HG03442 (cell line): Measurements from ENCODE around the gene HUS1B.

Experiments
- ATAC-seq: cut with Tn5 transposase; IDR thresholded peaks from one replicate; pipeline ENCODE4 v1.9.1; 2021; ENCODE audit warnings: mild to moderate bottlenecking, moderate library complexity; ENCODE audit not compliant: unreplicated experiment

The HUS1B gene

DNA sequence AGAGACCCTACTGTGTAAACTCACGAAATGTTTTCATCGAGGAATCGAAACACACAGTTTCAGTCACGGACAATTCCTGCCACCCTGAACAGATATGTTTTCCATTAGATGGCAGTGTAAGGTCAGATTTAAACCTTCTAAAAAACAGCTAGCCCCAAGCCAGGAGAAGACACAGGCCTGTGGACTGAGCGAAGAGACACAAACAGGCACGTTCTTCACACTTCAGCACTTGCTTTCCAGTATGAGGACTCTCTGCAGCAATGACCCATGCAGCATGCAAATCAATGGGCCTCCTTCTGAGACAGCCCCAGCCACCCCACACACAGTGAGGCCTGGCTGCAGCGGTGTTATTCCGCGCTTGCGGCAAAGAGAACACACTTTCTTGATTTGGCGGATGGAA, 31.9 kb downstream of the HUS1B start:
- ATAC-seq: no peak

DNA sequence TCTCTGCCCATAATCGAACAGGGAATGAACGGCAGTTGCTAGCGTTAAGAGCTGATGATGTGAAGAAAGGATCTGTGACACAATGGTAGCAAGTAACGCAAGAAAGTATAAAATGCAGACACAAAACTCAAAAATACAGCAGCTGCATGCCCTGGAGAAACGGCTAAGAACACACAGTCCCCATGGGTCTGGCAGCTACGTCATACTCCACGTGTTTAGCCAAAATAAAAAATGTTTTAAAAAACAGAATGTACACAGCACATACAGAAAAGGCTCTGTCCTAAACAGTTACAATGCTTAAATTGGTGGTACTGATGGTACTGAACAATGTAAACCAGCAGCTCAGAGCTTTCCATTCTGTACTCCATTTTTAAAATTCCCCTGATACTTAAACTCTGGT, 34.4 kb downstream of the HUS1B start:
- ATAC-seq: no peak

DNA sequence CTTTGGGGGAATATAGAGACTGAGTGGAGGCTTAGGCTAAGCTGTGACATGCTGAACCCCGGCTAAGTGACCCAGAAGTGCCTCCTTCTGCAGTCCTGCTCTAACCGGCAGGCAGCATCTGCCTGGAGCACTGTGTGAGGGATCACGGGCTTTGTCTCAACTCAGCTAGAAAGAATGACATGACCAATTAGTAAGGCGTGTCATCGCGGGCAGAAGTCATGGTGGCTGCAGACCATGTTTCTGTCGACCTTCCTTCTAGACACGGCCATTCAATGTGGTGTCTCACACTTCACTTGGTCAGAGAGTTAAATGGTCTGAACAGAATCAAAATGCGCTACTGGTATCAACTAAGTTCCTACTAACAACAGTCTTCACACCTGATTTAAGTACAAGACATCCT, 35.0 kb downstream of the HUS1B start:
- no peak for ATAC-seq

DNA sequence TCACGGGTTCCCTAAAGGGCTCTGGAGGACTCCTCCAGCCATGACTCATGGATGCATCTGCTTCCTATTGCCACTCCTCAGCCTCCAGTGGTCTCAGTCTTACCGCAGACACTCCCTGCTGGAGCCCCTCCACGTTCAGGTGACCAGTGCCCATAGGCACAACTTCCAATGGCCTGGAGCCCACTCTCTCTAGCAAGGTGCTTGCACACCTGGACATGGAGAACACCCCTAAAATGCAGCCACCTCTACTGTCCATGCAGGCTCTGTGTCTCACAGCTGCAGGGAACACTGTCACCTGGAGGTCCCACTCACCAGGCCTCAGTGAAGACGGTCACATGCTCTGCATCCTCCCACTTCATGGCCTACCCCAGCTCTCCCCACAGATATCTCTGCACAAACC, 36.0 kb downstream of the HUS1B start:
- no peak for ATAC-seq

DNA sequence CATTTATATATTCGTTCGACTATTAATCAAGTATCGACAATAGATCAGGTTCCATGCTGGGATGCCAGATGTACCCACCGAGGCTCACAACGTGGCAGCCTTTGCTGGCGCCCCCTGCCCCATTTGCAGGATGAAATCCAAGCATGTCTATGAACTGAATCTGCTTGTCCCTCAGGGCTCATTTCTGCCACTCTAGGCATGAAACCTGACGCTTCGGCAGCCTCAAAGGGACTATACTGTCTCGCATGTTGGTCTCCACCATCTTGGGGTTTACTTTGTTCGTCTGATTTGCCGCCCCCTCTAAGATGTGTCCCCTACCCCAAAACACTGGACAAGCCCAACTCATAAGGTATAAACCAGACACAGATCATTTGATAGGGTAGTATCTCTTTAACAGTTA, 36.7 kb downstream of the HUS1B start:
- no peak for ATAC-seq

DNA sequence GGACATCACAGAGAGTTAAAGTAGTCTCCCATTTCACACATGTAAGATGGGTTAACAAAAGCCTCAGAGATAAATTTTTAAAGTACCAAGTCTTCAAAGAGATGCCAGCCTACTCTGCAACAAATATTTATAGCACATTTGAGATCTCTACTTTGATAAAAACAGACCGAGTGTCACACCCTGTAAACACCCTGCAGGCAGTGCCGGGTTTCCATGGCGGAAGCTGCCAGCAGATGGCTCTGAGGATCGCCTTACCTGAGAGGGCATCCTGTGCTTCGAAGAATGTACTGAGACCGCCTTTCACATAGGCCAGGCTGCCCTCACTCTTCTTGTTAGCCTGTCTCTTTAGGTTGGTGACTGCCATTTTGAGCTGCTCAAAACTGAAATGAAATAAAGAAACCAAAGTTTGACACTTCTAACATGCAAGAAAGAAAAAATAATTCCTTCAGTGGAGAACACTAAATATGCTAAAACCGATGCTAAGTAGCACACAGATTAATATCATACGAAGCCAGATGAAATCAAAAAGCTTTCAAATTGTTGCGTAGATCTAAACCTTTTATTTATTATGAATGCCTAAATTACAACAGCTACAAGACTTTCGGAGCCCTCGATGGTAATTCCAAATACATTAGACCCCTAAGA, 39.3 kb downstream of the HUS1B start:
- no peak for ATAC-seq

DNA sequence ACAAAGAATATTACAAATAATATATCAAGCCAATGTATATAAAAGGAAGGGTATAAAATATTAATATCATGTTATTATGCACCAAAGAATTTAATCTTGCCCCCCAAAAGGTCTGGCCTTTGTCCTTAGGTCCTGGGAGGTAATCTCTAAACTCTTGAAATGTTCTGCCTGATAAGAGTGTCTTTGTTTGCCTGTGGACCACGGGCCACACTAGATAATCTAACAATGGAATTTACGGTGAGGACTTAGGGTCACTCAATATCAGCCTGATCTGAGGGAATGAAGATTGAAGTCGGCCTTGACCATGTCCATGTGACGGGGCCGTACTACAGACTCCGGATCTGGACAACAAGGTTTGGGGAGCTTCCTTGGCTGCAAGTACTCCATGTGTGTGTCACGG, 42.9 kb downstream of the HUS1B start:
- ATAC-seq: no peak

DNA sequence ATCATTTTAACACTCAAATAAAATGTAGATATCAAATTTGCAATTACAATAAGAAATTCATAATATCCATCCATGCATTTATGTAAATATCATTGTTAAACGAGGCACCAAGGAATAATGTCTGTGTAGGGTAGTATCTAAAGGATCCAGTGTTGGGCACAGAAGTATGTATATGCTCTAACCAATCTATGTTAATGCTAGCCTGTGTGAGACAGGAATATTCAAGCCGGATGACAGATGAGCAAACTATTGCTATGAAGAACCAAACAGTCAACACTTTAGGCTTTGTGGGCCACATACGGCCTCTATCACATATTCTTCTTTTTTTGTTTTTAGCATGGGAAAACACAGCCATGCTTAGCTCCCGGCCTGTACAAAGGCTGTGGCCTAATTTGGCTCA, 45.0 kb downstream of the HUS1B start:
- no peak for ATAC-seq

DNA sequence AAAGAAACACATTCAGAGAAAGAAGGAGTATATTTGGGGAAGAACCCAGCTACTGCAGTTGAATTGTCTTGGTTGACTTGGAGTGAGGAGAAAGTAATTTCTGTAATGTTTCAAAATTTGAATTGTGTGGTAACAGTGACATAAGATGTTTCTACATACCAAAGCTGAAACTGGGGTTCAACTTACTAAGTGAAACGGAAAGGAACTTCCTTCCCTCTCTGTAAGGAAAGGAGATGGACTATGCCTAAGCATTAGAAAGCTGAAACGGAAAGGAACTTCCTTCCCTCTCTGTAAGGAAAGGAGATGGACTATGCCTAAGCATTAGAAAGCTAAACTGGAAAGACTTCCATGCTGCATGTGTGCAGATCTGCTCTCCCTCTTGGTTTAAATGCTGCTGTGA, 46.0 kb downstream of the HUS1B start:
- no peak for ATAC-seq

DNA sequence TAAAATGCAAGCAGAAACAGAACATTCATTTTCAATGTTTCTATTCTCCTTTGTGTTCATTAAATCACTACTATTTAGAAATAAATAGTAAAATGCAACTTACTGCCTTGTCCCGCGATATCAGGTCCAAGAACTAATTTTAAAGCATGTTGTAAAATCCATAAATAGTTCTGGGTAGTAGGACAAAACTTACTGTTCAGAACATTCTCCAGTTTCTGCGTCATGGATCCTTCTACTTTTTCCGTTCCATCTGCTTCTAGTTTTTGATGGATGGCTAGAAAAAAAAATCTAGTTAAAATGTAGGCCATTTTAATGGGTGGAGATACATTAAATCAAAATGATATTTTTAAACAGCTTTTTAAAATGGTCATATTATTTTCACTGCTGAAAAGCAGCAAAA, 47.0 kb downstream of the HUS1B start:
- no peak for ATAC-seq

DNA sequence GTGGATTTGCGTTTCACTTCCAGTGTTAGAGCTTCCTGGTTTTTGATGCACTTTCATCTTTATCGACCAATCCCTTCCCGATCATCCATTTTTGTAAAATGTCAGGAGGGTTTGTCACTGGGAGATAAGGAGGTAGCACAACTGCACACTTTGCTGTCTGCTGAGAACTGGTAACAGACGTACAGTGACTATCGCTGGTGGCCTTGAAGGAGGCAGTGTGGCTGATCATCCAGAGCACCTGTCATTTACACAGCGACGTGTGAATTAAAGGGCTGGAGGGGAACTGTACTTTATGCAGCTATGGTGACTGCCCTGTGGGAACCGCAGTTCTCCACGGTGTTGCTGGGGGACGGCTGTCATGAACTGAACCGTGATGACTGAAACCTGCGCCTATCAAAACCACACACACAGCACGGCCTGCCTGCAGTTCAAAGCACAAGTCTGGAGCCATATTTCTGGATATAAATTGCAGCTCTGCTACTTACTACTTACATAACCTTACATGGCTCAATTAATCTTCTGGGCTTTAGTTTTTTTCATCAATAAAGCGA, 50.0 kb downstream of the HUS1B start:
- no peak for ATAC-seq
